Activated T-helper 1 cell treated with anti-CD3 and anti-CD28 coated beads, Interleukin-2, amount 50 U/mL, for 16 hours (primary cell): ENCODE results near the gene CLHC1.
A peak's percentile ranks its signal among the peaks of the same experiment; 100 is the strongest.
"Not testable (repeated sequence)": the region's sequence is repeated elsewhere in the genome, so short reads cannot be mapped to it uniquely, and the experiment has no call there.

Experiments used
- DNase-seq, 2 donors: peaks; one replicate each; pipeline ENCODE4 v3.0.0-alpha.2; 2020; ENCODE audit warnings: low read depth in 1 of 2, low spot score in 1 of 2

The CLHC1 gene

GRCh38 chr2:55232084-55232862, at the start of gene CLHC1, which contains the start of gene RPS27A:
TSS of gene CLHC1 (minus strand) at chr2:55232293. CDS start at chr2:55222411, 9,882 bp downstream.
TSS of gene RPS27A (plus strand) at chr2:55232688. CDS start at chr2:55232825, 137 bp downstream.
- peak; percentile 86 to 93 for DNase-seq

- DNase-seq, result not testable (repeated sequence)
Observed at GRCh38 chr2:55280851-55281546, 48.9 kb upstream of the CLHC1 start.

- not testable (repeated sequence) for DNase-seq
Observed at GRCh38 chr2:55279859-55280424, 47.8 kb upstream of the CLHC1 start.

- DNase-seq, result not testable (repeated sequence)
Observed at GRCh38 chr2:55279214-55279835, 47.2 kb upstream of the CLHC1 start.

GRCh38 chr2:55277310-55277709, 45.2 kb upstream of the CLHC1 start:
- no peak for DNase-seq

- not testable (repeated sequence) for DNase-seq
Observed at GRCh38 chr2:55274346-55274745, 42.3 kb upstream of the CLHC1 start.

- DNase-seq, result no peak
Observed at GRCh38 chr2:55269645-55269990, 37.5 kb upstream of the CLHC1 start.

GRCh38 chr2:55268907-55269644, 37.0 kb upstream of the CLHC1 start, which contains the start of gene MTIF2:
TSS of gene MTIF2 (minus strand) at chr2:55269231. CDS start at chr2:55263858, 5,373 bp downstream.
- DNase-seq, result peak; percentile 81 to 82

- DNase-seq, result no peak
Observed at GRCh38 chr2:55268288-55268906, 36.3 kb upstream of the CLHC1 start.

GRCh38 chr2:55259586-55259985, 27.5 kb upstream of the CLHC1 start:
- not testable (repeated sequence) for DNase-seq

GRCh38 chr2:55252832-55253231, 20.7 kb upstream of the CLHC1 start:
- DNase-seq, result no peak

GRCh38 chr2:55247025-55247424, 14.9 kb upstream of the CLHC1 start:
- DNase-seq, result no peak

- DNase-seq, result no peak
Observed at GRCh38 chr2:55245411-55245810, 13.3 kb upstream of the CLHC1 start.

- no peak for DNase-seq
Observed at GRCh38 chr2:55242617-55243016, 10.5 kb upstream of the CLHC1 start.

- DNase-seq, result not testable (repeated sequence)
Observed at GRCh38 chr2:55241582-55241981, 9.5 kb upstream of the CLHC1 start.

- DNase-seq, result no peak
Observed at GRCh38 chr2:55239656-55240222, 7.6 kb upstream of the CLHC1 start.

- no peak for DNase-seq
Observed at GRCh38 chr2:55236992-55237543, 5.0 kb upstream of the CLHC1 start.

- DNase-seq, result no peak
Observed at GRCh38 chr2:55235724-55236538, 3.8 kb upstream of the CLHC1 start.

- no peak for DNase-seq
Observed at GRCh38 chr2:55233658-55233940, 1.5 kb upstream of the CLHC1 start.
